Osteocyte (in vitro differentiated cells): ENCODE measurements around the gene FBXO15. TPM values are rescaled to one million over a fixed set of nuclear protein-coding genes. Genes with fewer than 3 reads are reported as not detected.
A peak's percentile ranks its signal among the peaks of the same experiment; 100 is the strongest.

Source experiments
- DNase-seq: peaks from one replicate; pipeline ENCODE4 v3.0.0; 2021; ENCODE audit warnings: mixed read lengths; ENCODE audit not compliant: unreplicated experiment; ENCODE audit errors: extremely low spot score
- H3K27ac Mint-ChIP-seq: one replicate; pipeline ENCODE4 v1.8.0; 2021; ENCODE audit warnings: mild to moderate bottlenecking, mixed read lengths; ENCODE audit not compliant: unreplicated experiment
- H3K27me3 Mint-ChIP-seq: one replicate; pipeline ENCODE4 v1.8.0; 2021; ENCODE audit warnings: mixed read lengths; ENCODE audit not compliant: unreplicated experiment
- H3K36me3 Mint-ChIP-seq: one replicate; pipeline ENCODE4 v1.8.0; 2021; ENCODE audit warnings: mixed read lengths; ENCODE audit not compliant: unreplicated experiment
- H3K4me1 Mint-ChIP-seq: one replicate; pipeline ENCODE4 v1.8.0; 2021; ENCODE audit warnings: mixed read lengths; ENCODE audit not compliant: unreplicated experiment
- H3K4me3 Mint-ChIP-seq: one replicate; pipeline ENCODE4 v1.8.0; 2021; ENCODE audit warnings: mild to moderate bottlenecking, moderate library complexity, mixed read lengths; ENCODE audit not compliant: unreplicated experiment
- H3K9me3 Mint-ChIP-seq: one replicate; pipeline ENCODE4 v1.8.0; 2021; ENCODE audit warnings: mixed read lengths; ENCODE audit not compliant: unreplicated experiment
- total RNA-seq: library from RNA; stranded (reverse); gene quantifications from 2 replicates; pipeline ENCODE4 v1.2.1, GENCODE V29; 2021
- TF ChIP-seq, protein P1 (sequence below): fragments of 200-600 bp; sonication (generic); IDR thresholded peaks from 2 replicates; pipeline ENCODE4 v1.5.0; 2021; ENCODE audit warnings: antibody characterized with exemption, mild to moderate bottlenecking, moderate library complexity

The FBXO15 gene
- total RNA-seq, 1 donor from 2014 or later: 0.86 TPM

DNA sequence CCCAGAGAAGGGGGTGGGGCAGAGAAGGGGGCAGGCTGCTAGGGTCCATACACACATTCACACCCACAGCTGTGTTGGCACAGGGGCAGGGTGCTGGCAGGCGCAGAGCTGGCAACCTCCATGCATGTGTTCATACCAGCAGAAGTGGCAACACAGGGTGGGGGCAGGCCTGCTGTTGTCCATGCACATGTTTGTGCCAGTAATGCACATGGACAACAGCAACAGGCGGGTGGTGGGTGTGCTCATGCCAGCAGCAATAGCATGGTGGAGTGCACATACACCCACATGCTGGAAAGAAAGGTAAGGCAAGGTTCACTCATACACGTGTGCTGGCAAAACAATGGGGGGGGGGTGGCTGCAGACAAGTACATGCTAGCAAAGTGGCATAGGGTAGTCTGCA, 54.7 kb downstream of the FBXO15 start:
- DNase-seq: no peak
- H3K4me3 Mint-ChIP-seq: no peak overlapping the region
- H3K36me3 Mint-ChIP-seq: no peaks in the 10 kb centered on the region
- TF ChIP-seq, protein P1, sequence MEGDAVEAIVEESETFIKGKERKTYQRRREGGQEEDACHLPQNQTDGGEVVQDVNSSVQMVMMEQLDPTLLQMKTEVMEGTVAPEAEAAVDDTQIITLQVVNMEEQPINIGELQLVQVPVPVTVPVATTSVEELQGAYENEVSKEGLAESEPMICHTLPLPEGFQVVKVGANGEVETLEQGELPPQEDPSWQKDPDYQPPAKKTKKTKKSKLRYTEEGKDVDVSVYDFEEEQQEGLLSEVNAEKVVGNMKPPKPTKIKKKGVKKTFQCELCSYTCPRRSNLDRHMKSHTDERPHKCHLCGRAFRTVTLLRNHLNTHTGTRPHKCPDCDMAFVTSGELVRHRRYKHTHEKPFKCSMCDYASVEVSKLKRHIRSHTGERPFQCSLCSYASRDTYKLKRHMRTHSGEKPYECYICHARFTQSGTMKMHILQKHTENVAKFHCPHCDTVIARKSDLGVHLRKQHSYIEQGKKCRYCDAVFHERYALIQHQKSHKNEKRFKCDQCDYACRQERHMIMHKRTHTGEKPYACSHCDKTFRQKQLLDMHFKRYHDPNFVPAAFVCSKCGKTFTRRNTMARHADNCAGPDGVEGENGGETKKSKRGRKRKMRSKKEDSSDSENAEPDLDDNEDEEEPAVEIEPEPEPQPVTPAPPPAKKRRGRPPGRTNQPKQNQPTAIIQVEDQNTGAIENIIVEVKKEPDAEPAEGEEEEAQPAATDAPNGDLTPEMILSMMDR: no peak
- H3K27me3 Mint-ChIP-seq: no peaks in the 10 kb centered on the region
- H3K27ac Mint-ChIP-seq: no peak overlapping the region
- H3K4me1 Mint-ChIP-seq: no peaks in the 10 kb centered on the region
- H3K9me3 Mint-ChIP-seq: peaks cover 32% of the 10 kb centered on the region

- no peak overlapping the region for H3K4me3 Mint-ChIP-seq
- no peak for DNase-seq
- H3K4me1 Mint-ChIP-seq: peaks cover 2% of the 10 kb centered on the region
- H3K27me3 Mint-ChIP-seq: peaks cover 2% of the 10 kb centered on the region
- no peaks in the 10 kb centered on the region for H3K36me3 Mint-ChIP-seq
- no peak overlapping the region for H3K27ac Mint-ChIP-seq
- TF ChIP-seq, protein P1: no peak
- peaks cover 5% of the 10 kb centered on the region for H3K9me3 Mint-ChIP-seq
These were observed 63.3 kb downstream of the FBXO15 start for GRCh38 chr18:74084184-74084855.

GRCh38 chr18:74083557-74083952, 64.1 kb downstream of the FBXO15 start:
- TF ChIP-seq, protein P1: no peak

GRCh38 chr18:74082742-74083556, 64.7 kb downstream of the FBXO15 start:
- TF ChIP-seq, protein P1: no peak
- Mint-ChIP-seq H3K9me3 (no peaks in the 10 kb centered on the region), H3K27me3 (peaks cover 5% of the 10 kb centered on the region), H3K4me1 (peaks cover 2% of the 10 kb centered on the region), H3K36me3 (no peaks in the 10 kb centered on the region), H3K4me3 (no peak overlapping the region), H3K27ac (peak overlapping the region; percentile 53)
- DNase-seq: no peak

More at GRCh38 chr18:74083557-74083952, 64.1 kb downstream of the FBXO15 start:
- Mint-ChIP-seq H3K27ac (no peak overlapping the region), H3K4me3 (no peak overlapping the region), H3K9me3 (no peaks in the 10 kb centered on the region), H3K27me3 (peaks cover 5% of the 10 kb centered on the region), H3K36me3 (no peaks in the 10 kb centered on the region), H3K4me1 (peaks cover 2% of the 10 kb centered on the region)
- DNase-seq: no peak
